ENCODE results near the gene NRG2. TPM values are rescaled to one million over a fixed set of nuclear protein-coding genes. Genes with fewer than 3 reads are reported as not detected.

The NRG2 gene
- total and polyA plus RNA-seq, 2 donors (not counting 3 experiments of a cell fraction or from before 2014, with no cell fraction given) = 0.26 to 0.42 TPM

- no peaks in the 10 kb centered on the region for H4K20me1 ChIP-seq (replicated peaks; ENCODE audit: control insufficient read depth, extremely low read depth, insufficient read depth, low read length)
- dilution Hi-C loops (cut with MboI; ENCODE audit: extremely low pct_ligation_motif_present, low sequenced_read_pairs) = no loop called here
Measured at GRCh38 chr5:139967353-139967752, 75.7 kb downstream of the NRG2 start.

More at GRCh38 chr5:139967353-139967752, 75.7 kb downstream of the NRG2 start:
- H3K4me1 ChIP-seq (ENCODE audit: control insufficient read depth, extremely low read depth, insufficient read depth, low read length) = no peaks in the 10 kb centered on the region
- no peak overlapping the region for H3K4me3 ChIP-seq (replicated peaks in 1 of 3; ENCODE audit: insufficient read depth in 1 of 3, low read depth in 1 of 3, low read length in 3 of 3)
- no peak overlapping the region for H2AFZ ChIP-seq (ENCODE audit: low read depth, low read length)
- ChIA-PET CTCF (interaction anchor here (0.7 to 8.7 kb wide), 9 partner anchors 11 to 336 kb away, joined by 3 to 235 read pairs (median 8); partner anchors contain the start of gene NRG2), POLR2A (no interaction called here)
- no peak overlapping the region for H3K4me2 ChIP-seq (ENCODE audit: insufficient read depth, low read length)
- no peaks in the 10 kb centered on the region for H3K9me3 ChIP-seq (replicated peaks; ENCODE audit: control insufficient read depth, insufficient read depth, low read length)
- H3K9me1 ChIP-seq (replicated peaks; ENCODE audit: control insufficient read depth, extremely low read depth, insufficient read depth, low read length) = no peaks in the 10 kb centered on the region
- peaks cover 24 to 32% of the 10 kb centered on the region in 2 experiments for H3K27me3 ChIP-seq (ENCODE audit: control insufficient read depth in 2 of 2, insufficient read depth in 2 of 2, low read length in 2 of 2)
- no peak overlapping the region for H3K27ac ChIP-seq (ENCODE audit: insufficient read depth, low read depth, low read length)
- H3K79me2 ChIP-seq (ENCODE audit: control insufficient read depth, insufficient read depth, low read length) = no peaks in the 10 kb centered on the region
- no peaks in the 10 kb centered on the region for H3K36me3 ChIP-seq (ENCODE audit: control insufficient read depth in 2 of 2, extremely low read depth in 1 of 2, insufficient read depth in 2 of 2, low read length in 2 of 2)
- no peak for DNase-seq (ENCODE audit: low read depth, low spot score)
- TF ChIP-seq POLR2AphosphoS5 (IDR thresholded peaks at IDR 0.05; ENCODE audit: insufficient read depth, low read depth, low read length) (no peak), EZH2 (IDR thresholded peaks at IDR 0.05; ENCODE audit: borderline replicate concordance, low read depth, low read length, severe bottlenecking) (no peak), MYC (IDR thresholded peaks at IDR 0.05; ENCODE audit: low read depth, low read length) (no peak), CTCF (IDR thresholded peaks at IDR 0.05; ENCODE audit: extremely low read depth in 1 of 2, insufficient read depth in 1 of 2, low read depth in 1 of 2, low read length in 2 of 2) (no peak)
- no peak for FAIRE-seq
- H3K9ac ChIP-seq (replicated peaks; ENCODE audit: extremely low read depth, insufficient read depth, low read length) = no peak overlapping the region
- BruUV-seq (replicated peaks) = no TSS peak
- intact Hi-C loops (cut with micrococcal nuclease) = no loop called here

All from endothelial cell of umbilical vein (primary cell).